HepG2 (cell line): ENCODE data around the gene IL22RA1. TPM values are rescaled to one million over a fixed set of nuclear protein-coding genes. Genes with fewer than 3 reads are reported as not detected.

Source experiments
- FLYWCH1 ChIP-seq: sonication (generic); formaldehyde crosslinking; IDR thresholded peaks from 2 replicates; pipeline ENCODE4 v1.8.1; 2023; ENCODE audit warnings: mild to moderate bottlenecking, missing genetic modification reagents
- HDAC6 ChIP-seq: fragments of 200-600 bp; sonication (generic); IDR thresholded peaks from 2 replicates; pipeline ENCODE4 v1.7.0; 2017; ENCODE audit warnings: mild to moderate bottlenecking, antibody characterized with exemption, low read length, low read depth
- HOXA3 ChIP-seq: sonication (generic); formaldehyde crosslinking; IDR thresholded peaks from 2 replicates; pipeline ENCODE4 v1.5.0; 2020; ENCODE audit warnings: missing genetic modification reagents
- IKZF1 ChIP-seq: fragments of 450-650 bp; IDR thresholded peaks from 2 replicates; pipeline ENCODE4 v1.7.1; 2016
- JUNB ChIP-seq: sonication (generic); formaldehyde crosslinking; IDR thresholded peaks from 2 replicates; pipeline ENCODE4 v1.8.0; 2022; ENCODE audit warnings: missing genetic modification reagents, mild to moderate bottlenecking, borderline replicate concordance
- MEF2D ChIP-seq: sonication (generic); formaldehyde crosslinking; IDR thresholded peaks from 2 replicates; pipeline ENCODE4 v1.5.1; 2020; ENCODE audit warnings: mild to moderate bottlenecking, missing genetic modification reagents
- NFE2 ChIP-seq: sonication (generic); formaldehyde crosslinking; IDR thresholded peaks from 2 replicates; pipeline ENCODE4 v1.4.0; 2020; ENCODE audit warnings: missing genetic modification reagents
- PHF21A ChIP-seq: sonication (generic); formaldehyde crosslinking; IDR thresholded peaks from 2 replicates; pipeline ENCODE4 v1.5.0; 2020; ENCODE audit warnings: mild to moderate bottlenecking, missing genetic modification reagents
- RBM22 ChIP-seq: fragments of 200-400 bp; formaldehyde crosslinking; optimal IDR thresholded peaks from 2 replicates; pipeline ENCODE3; 2017; ENCODE audit warnings: mild to moderate bottlenecking, low read length, moderate library complexity
- SP2 ChIP-seq: sonication (generic); formaldehyde crosslinking; IDR thresholded peaks from 2 replicates; pipeline ENCODE4 v1.5.1; 2020; ENCODE audit warnings: mild to moderate bottlenecking, missing genetic modification reagents
- ZBTB42 ChIP-seq: sonication (generic); formaldehyde crosslinking; IDR thresholded peaks from 2 replicates; pipeline ENCODE4 v1.5.0; 2020; ENCODE audit warnings: mild to moderate bottlenecking, missing genetic modification reagents
- ZMYM2 ChIP-seq: sonication (generic); formaldehyde crosslinking; IDR thresholded peaks from 2 replicates; pipeline ENCODE4 v1.8.0; 2022; ENCODE audit warnings: mild to moderate bottlenecking, missing genetic modification reagents
- ZNF138 ChIP-seq: sonication (generic); formaldehyde crosslinking; IDR thresholded peaks from 2 replicates; pipeline ENCODE4 v1.5.0; 2020; ENCODE audit warnings: mild to moderate bottlenecking, low read depth, missing genetic modification reagents
- ZNF354B ChIP-seq: sonication (generic); formaldehyde crosslinking; IDR thresholded peaks from 2 replicates; pipeline ENCODE4 v1.8.0; 2022; ENCODE audit warnings: mild to moderate bottlenecking, missing genetic modification reagents
- ZNF564 ChIP-seq: sonication (generic); formaldehyde crosslinking; IDR thresholded peaks from 2 replicates; pipeline ENCODE4 v1.8.1; 2023; ENCODE audit warnings: mild to moderate bottlenecking, missing genetic modification reagents
- ZNF570 ChIP-seq: sonication (generic); formaldehyde crosslinking; IDR thresholded peaks from 2 replicates; pipeline ENCODE4 v1.4.0; 2020; ENCODE audit warnings: mild to moderate bottlenecking, missing genetic modification reagents, borderline replicate concordance
- polyA plus RNA-seq, 8 experiments: library from polyadenylated mRNA; depleted of rRNA in 3 of 8; stranded (reverse) in 7 of 8; unstranded in 1 of 8; fragments of >200 nt; fragmentation: Illumina TruSeq in 4 of 8; extraction: Trizol in 4 of 8; gene quantifications; 2 replicates each; pipeline versions ENCODE4 v1.2.1 to v1.2.3, GENCODE V29; 2011 to 2016; ENCODE audit warnings: low read depth in 4 of 8, missing spikeins in 1 of 8, mixed read lengths in 1 of 8; ENCODE audit not compliant: insufficient read depth in 1 of 8
- total RNA-seq, 5 experiments: library from RNA; depleted of rRNA; stranded (reverse); fragments of >200 nt; fragmentation: Illumina TruSeq; extraction: Trizol; gene quantifications; 2 replicates each; pipeline ENCODE4 v1.2.3, GENCODE V29; 2016; ENCODE audit warnings: low read depth in 1 of 5
- TF ChIP-seq, protein P1 (sequence below): sonication (generic); formaldehyde crosslinking; IDR thresholded peaks from 2 replicates; pipeline ENCODE4 v1.5.0; 2020; ENCODE audit warnings: missing genetic modification reagents
- TF ChIP-seq, protein P2 (sequence below): sonication (generic); formaldehyde crosslinking; IDR thresholded peaks from 2 replicates; pipeline ENCODE4 v1.9.0; 2021; ENCODE audit warnings: missing genetic modification reagents, mild to moderate bottlenecking, borderline replicate concordance
- TF ChIP-seq, protein P3 (sequence below): sonication (generic); formaldehyde crosslinking; IDR thresholded peaks from 2 replicates; pipeline ENCODE4 v1.5.1; 2020; ENCODE audit warnings: missing genetic modification reagents, mild to moderate bottlenecking, borderline replicate concordance
- TF ChIP-seq, protein P4 (sequence below): sonication (generic); formaldehyde crosslinking; IDR thresholded peaks from 2 replicates; pipeline ENCODE4 v1.8.0; 2022; ENCODE audit warnings: mild to moderate bottlenecking, missing genetic modification reagents, moderate library complexity
- TF ChIP-seq, protein P5 (sequence below): sonication (generic); formaldehyde crosslinking; IDR thresholded peaks from 2 replicates; pipeline ENCODE4 v1.8.0; 2022; ENCODE audit warnings: missing genetic modification reagents, mild to moderate bottlenecking, borderline replicate concordance
- TF ChIP-seq, protein P6 (sequence below): sonication (generic); formaldehyde crosslinking; IDR thresholded peaks from 2 replicates; pipeline ENCODE4 v1.8.0; 2023; ENCODE audit warnings: mild to moderate bottlenecking, missing genetic modification reagents

IL22RA1 gene
- total and polyA plus RNA-seq, 2 of the 13 experiments (the other 11 are each of a cell fraction or from before 2014, with no cell fraction given) = 4.4 to 10.2 TPM

DNA sequence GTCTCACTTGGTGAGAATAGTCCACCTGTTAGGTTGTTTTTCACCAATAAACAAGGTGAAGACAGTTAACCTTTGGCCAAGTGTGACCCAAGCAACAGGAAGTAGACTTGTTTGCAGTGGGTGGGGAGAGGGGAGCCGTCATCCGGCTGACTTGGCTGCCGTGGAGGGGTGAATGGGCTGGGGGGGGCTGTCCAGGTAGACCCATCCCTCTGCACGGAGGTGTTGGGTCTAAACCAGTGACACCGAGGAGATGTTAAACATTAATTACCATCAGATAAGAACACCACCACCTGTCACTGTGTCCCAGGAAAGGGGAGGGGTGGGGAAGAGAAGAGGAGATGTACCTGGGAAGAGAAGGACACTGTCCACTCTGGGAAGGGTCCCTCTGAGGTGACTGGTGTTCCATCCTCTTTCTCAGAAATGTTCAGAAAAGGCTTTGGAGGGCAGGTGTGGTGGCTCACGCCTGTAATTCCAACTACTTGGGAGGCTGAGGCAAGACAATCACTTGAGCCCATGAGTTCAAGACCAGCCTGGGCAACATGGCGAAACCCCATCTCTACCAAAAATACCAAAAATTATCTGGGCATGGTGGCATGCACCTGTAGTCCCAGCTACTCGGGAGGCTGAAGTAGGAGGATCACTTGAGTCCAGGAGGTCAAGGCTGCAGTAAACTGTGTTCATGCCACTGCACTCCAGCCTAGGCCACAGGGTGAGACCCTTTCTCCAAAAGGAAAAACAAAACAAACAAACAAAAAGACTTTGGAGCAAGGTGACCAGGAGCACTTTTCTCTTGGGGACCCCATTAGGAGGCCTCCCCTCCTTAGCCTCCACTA, 24.3 kb downstream of the IL22RA1 start (continued):
- TF ChIP-seq, protein P1, sequence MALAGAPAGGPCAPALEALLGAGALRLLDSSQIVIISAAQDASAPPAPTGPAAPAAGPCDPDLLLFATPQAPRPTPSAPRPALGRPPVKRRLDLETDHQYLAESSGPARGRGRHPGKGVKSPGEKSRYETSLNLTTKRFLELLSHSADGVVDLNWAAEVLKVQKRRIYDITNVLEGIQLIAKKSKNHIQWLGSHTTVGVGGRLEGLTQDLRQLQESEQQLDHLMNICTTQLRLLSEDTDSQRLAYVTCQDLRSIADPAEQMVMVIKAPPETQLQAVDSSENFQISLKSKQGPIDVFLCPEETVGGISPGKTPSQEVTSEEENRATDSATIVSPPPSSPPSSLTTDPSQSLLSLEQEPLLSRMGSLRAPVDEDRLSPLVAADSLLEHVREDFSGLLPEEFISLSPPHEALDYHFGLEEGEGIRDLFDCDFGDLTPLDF (CRISPR knock-in tag) = no peak
- TF ChIP-seq, protein P2, sequence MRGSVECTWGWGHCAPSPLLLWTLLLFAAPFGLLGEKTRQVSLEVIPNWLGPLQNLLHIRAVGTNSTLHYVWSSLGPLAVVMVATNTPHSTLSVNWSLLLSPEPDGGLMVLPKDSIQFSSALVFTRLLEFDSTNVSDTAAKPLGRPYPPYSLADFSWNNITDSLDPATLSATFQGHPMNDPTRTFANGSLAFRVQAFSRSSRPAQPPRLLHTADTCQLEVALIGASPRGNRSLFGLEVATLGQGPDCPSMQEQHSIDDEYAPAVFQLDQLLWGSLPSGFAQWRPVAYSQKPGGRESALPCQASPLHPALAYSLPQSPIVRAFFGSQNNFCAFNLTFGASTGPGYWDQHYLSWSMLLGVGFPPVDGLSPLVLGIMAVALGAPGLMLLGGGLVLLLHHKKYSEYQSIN (CRISPR knock-in tag) = no peak
- TF ChIP-seq FLYWCH1 (CRISPR knock-in tag) = no peak
- TF ChIP-seq, protein P3, sequence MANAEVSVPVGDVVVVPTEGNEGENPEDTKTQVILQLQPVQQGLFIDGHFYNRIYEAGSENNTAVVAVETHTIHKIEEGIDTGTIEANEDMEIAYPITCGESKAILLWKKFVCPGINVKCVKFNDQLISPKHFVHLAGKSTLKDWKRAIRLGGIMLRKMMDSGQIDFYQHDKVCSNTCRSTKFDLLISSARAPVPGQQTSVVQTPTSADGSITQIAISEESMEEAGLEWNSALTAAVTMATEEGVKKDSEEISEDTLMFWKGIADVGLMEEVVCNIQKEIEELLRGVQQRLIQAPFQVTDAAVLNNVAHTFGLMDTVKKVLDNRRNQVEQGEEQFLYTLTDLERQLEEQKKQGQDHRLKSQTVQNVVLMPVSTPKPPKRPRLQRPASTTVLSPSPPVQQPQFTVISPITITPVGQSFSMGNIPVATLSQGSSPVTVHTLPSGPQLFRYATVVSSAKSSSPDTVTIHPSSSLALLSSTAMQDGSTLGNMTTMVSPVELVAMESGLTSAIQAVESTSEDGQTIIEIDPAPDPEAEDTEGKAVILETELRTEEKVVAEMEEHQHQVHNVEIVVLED (CRISPR knock-in tag) = no peak
- no peak for TF ChIP-seq SP2 (CRISPR knock-in tag)
- TF ChIP-seq, protein P4, sequence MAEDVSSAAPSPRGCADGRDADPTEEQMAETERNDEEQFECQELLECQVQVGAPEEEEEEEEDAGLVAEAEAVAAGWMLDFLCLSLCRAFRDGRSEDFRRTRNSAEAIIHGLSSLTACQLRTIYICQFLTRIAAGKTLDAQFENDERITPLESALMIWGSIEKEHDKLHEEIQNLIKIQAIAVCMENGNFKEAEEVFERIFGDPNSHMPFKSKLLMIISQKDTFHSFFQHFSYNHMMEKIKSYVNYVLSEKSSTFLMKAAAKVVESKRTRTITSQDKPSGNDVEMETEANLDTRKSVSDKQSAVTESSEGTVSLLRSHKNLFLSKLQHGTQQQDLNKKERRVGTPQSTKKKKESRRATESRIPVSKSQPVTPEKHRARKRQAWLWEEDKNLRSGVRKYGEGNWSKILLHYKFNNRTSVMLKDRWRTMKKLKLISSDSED (CRISPR knock-in tag) = no peak
- TF ChIP-seq PHF21A (CRISPR knock-in tag) = peak; percentile 75; the same call in 1 of the 2 replicates
- TF ChIP-seq, protein P5, sequence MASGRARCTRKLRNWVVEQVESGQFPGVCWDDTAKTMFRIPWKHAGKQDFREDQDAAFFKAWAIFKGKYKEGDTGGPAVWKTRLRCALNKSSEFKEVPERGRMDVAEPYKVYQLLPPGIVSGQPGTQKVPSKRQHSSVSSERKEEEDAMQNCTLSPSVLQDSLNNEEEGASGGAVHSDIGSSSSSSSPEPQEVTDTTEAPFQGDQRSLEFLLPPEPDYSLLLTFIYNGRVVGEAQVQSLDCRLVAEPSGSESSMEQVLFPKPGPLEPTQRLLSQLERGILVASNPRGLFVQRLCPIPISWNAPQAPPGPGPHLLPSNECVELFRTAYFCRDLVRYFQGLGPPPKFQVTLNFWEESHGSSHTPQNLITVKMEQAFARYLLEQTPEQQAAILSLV (CRISPR knock-in tag) = 0 out of 2 replicates have a peak, but pooled peaks have one; percentile 26
- peak; percentile 36; the same call in 1 of the 2 replicates for TF ChIP-seq HOXA3 (CRISPR knock-in tag)
- TF ChIP-seq ZNF138 (CRISPR knock-in tag) = no peak
- no peak; the same call in 1 of the 2 replicates for TF ChIP-seq ZMYM2 (CRISPR knock-in tag)
- no peak for TF ChIP-seq ZBTB42 (CRISPR knock-in tag)
- TF ChIP-seq ZNF564 = no peak
- no peak for TF ChIP-seq ZNF570
- TF ChIP-seq ZNF354B (CRISPR knock-in tag) = no peak
- no peak for TF ChIP-seq RBM22
- TF ChIP-seq, protein P6, sequence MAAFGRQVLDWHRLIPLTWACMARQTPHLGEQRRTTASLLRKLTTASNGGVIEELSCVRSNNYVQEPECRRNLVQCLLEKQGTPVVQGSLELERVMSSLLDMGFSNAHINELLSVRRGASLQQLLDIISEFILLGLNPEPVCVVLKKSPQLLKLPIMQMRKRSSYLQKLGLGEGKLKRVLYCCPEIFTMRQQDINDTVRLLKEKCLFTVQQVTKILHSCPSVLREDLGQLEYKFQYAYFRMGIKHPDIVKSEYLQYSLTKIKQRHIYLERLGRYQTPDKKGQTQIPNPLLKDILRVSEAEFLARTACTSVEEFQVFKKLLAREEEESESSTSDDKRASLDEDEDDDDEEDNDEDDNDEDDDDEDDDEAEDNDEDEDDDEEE (CRISPR knock-in tag) = no peak
- no peak for TF ChIP-seq NFE2 (CRISPR knock-in tag)
- TF ChIP-seq MEF2D (CRISPR knock-in tag) = peak; percentile 23; the same call in 1 of the 2 replicates
- TF ChIP-seq JUNB (CRISPR knock-in tag) = no peak
- TF ChIP-seq HDAC6 = no peak
- TF ChIP-seq IKZF1 = no peak
